ENCODE measurements around the gene RITA1. TPM values are rescaled to one million over a fixed set of nuclear protein-coding genes. Genes with fewer than 3 reads are reported as not detected.

The RITA1 gene
- total and polyA plus RNA-seq, 2 experiments from 2014 or later: 16.1 to 26.9 TPM

DNA sequence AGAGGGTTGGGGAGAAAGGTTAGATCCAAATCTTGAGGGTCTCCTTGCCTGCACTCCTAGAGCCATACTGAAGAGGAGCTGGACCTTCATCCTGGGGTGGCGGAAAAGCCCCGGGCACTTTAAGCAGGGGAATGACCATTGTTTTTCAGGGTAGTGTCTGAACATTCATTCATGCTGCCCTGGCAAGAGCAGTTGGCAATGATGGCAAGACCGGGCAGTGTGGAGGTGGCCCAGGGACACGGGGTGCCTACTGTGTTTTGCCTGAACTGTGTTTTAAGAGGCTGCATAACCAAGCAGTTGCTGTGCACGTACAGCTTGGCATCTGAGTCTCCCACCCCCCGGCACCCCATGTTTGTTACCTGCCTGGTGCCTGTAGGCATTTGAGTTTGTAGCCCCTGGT is 50.5 kb downstream of the RITA1 start:
- no peaks in the 10 kb centered on the region for H3K36me3 ChIP-seq (replicated peaks; ENCODE audit: insufficient read depth, low read depth)
- H3K9me3 ChIP-seq (ENCODE audit: low read depth): no peaks in the 10 kb centered on the region
- H3K79me2 ChIP-seq: no peaks in the 10 kb centered on the region
- TF ChIP-seq, protein P1, sequence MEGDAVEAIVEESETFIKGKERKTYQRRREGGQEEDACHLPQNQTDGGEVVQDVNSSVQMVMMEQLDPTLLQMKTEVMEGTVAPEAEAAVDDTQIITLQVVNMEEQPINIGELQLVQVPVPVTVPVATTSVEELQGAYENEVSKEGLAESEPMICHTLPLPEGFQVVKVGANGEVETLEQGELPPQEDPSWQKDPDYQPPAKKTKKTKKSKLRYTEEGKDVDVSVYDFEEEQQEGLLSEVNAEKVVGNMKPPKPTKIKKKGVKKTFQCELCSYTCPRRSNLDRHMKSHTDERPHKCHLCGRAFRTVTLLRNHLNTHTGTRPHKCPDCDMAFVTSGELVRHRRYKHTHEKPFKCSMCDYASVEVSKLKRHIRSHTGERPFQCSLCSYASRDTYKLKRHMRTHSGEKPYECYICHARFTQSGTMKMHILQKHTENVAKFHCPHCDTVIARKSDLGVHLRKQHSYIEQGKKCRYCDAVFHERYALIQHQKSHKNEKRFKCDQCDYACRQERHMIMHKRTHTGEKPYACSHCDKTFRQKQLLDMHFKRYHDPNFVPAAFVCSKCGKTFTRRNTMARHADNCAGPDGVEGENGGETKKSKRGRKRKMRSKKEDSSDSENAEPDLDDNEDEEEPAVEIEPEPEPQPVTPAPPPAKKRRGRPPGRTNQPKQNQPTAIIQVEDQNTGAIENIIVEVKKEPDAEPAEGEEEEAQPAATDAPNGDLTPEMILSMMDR (IDR thresholded peaks at IDR 0.05; ENCODE audit: poor library complexity): no peak
- TF ChIP-seq EZH2phosphoT487 (IDR thresholded peaks at IDR 0.05; ENCODE audit: low read depth, severe bottlenecking, unreplicated experiment) (no peak), EZH2 (IDR thresholded peaks at IDR 0.05; ENCODE audit: borderline replicate concordance) (no peak)
- WGBS (ENCODE audit: low lambda C conversion rate, missing lambda C conversion rate): 100% methylated on average over 6 of the region's 6 CpGs
- H4K20me1 ChIP-seq (ENCODE audit: insufficient read depth, poor library complexity, severe bottlenecking): no peaks in the 10 kb centered on the region
- no peak overlapping the region for H3K4me2 ChIP-seq
- H2AFZ ChIP-seq: no peak overlapping the region
- no peak for DNase-seq (ENCODE audit: low spot score)
- no peaks in the 10 kb centered on the region for H3K27me3 ChIP-seq
- H3K9me2 ChIP-seq (replicated peaks; ENCODE audit: insufficient read depth): no peaks in the 10 kb centered on the region
- no peak overlapping the region for H3K4me3 ChIP-seq
- H3K27ac ChIP-seq: no peak overlapping the region
- H3K4me1 ChIP-seq (ENCODE audit: insufficient read depth): peaks cover 33% of the 10 kb centered on the region

DNA sequence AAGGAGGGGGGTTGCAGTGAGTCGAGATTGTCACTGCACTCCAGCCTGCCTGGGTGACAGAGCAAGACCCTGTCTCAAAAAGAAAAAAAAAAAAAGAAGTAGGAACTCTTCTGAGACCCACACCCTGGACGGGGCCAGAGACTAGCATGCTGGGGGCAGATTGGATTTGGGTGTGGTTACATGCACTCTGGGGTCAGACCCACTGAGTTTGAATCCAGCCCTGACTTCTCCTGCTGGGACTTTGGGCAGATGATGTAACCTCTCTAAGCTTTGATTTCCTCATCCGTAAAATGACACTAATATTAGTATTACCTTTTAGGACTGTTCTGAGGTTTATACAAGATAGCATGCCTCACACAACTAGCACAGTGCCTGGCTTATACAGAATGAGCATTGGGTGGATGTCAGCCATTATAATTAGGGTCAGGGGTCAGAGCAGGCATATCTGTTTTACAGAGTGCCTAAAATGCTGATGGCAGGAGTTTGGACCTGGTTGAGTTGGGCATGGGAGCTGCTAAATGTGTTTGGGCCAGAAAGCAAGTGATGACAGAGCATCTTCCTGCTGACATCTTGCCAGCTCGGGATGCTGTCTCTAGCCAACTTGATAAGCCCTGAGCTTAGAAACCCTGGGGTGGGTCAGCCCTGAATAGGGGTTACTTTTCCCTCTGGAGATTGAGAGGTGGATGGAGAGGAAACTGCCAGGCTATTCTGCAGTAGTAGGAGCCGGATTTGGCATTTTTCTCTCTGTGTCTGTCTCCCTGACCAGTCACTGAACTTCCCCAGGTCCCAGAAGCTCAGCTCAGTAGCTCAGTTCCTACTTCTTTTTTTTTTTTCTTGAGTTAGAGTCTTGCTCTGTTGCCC is 51.2 kb downstream of the RITA1 start:
- Histone ChIP-seq H3K4me1 (ENCODE audit: insufficient read depth) (peaks cover 32% of the 10 kb centered on the region), H3K4me2 (no peak overlapping the region), H3K27me3 (no peaks in the 10 kb centered on the region), H3K79me2 (no peaks in the 10 kb centered on the region), H2AFZ (no peak overlapping the region), H3K9me3 (ENCODE audit: low read depth) (no peaks in the 10 kb centered on the region), H4K20me1 (ENCODE audit: insufficient read depth, poor library complexity, severe bottlenecking) (no peaks in the 10 kb centered on the region), H3K9me2 (replicated peaks; ENCODE audit: insufficient read depth) (no peaks in the 10 kb centered on the region), H3K27ac (peak overlapping the region; percentile 8), H3K36me3 (replicated peaks; ENCODE audit: insufficient read depth, low read depth) (no peaks in the 10 kb centered on the region), H3K4me3 (no peak overlapping the region)
- TF ChIP-seq EZH2phosphoT487 (IDR thresholded peaks at IDR 0.05; ENCODE audit: low read depth, severe bottlenecking, unreplicated experiment) (no peak), EZH2 (IDR thresholded peaks at IDR 0.05; ENCODE audit: borderline replicate concordance) (no peak)
- TF ChIP-seq, protein P1 (IDR thresholded peaks at IDR 0.05; ENCODE audit: poor library complexity): no peak
- no peak for DNase-seq (ENCODE audit: low spot score)
- WGBS (ENCODE audit: low lambda C conversion rate, missing lambda C conversion rate): 83% methylated on average over 5 of the region's 5 CpGs

DNA sequence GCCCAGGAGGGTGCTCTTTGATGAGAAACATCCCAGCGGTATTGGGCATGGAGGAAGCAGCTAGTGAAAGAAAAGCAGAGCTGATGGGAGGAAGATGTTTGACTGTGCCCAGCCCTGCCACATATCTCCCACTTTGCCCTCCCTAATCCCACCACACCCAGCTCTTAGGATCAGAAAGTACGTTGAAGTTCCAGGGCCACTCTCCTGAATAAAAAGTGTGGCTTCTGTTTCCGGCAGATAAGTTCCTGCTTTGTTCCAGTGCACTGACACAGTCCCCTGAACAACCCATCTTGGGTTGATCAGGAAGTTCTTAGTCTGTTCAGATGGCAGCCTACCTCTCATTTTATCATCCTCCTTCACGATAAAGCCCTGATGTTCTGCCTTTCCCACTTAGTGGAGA is 52.2 kb downstream of the RITA1 start:
- no peaks in the 10 kb centered on the region for H4K20me1 ChIP-seq (ENCODE audit: insufficient read depth, poor library complexity, severe bottlenecking)
- 94% methylated on average over 4 of the region's 4 CpGs for WGBS (ENCODE audit: low lambda C conversion rate, missing lambda C conversion rate)
- no peaks in the 10 kb centered on the region for H3K79me2 ChIP-seq
- peaks cover 36% of the 10 kb centered on the region for H3K4me1 ChIP-seq (ENCODE audit: insufficient read depth)
- H3K36me3 ChIP-seq (replicated peaks; ENCODE audit: insufficient read depth, low read depth): no peaks in the 10 kb centered on the region
- no peak for DNase-seq (ENCODE audit: low spot score)
- TF ChIP-seq EZH2 (IDR thresholded peaks at IDR 0.05; ENCODE audit: borderline replicate concordance) (no peak), EZH2phosphoT487 (IDR thresholded peaks at IDR 0.05; ENCODE audit: low read depth, severe bottlenecking, unreplicated experiment) (no peak)
- TF ChIP-seq, protein P1 (IDR thresholded peaks at IDR 0.05; ENCODE audit: poor library complexity): no peak
- no peaks in the 10 kb centered on the region for H3K9me3 ChIP-seq (ENCODE audit: low read depth)
- H2AFZ ChIP-seq: no peak overlapping the region
- H3K27me3 ChIP-seq: no peaks in the 10 kb centered on the region
- H3K9me2 ChIP-seq (replicated peaks; ENCODE audit: insufficient read depth): no peaks in the 10 kb centered on the region
- H3K27ac ChIP-seq: peak overlapping the region; percentile 98
- no peak overlapping the region for H3K4me3 ChIP-seq
- H3K4me2 ChIP-seq: no peak overlapping the region
